K562 (cell line): Measurements from ENCODE around the gene FXYD3. TPM values are rescaled to one million over a fixed set of nuclear protein-coding genes. Genes with fewer than 3 reads are reported as not detected.
A peak's percentile ranks its signal among the peaks of the same experiment; 100 is the strongest.

Source experiments
- BDP1 ChIP-seq: IDR thresholded peaks from 3 replicates; pipeline ENCODE4 v1.6.1; 2011; ENCODE audit not compliant: insufficient read length, insufficient read depth
- CBX8 ChIP-seq: fragments of 200-600 bp; sonication (generic); IDR thresholded peaks from 2 replicates; pipeline ENCODE4 v1.6.1; 2012; ENCODE audit warnings: borderline replicate concordance, mixed run types, low read depth, mild to moderate bottlenecking, moderate library complexity, mixed read lengths, low read length, control low read depth, inconsistent platforms; ENCODE audit not compliant: poor library complexity, severe bottlenecking; ENCODE audit errors: extremely low read depth
- CHAMP1 ChIP-seq: fragments of 450-650 bp; IDR thresholded peaks from 2 replicates; pipeline ENCODE4 v1.6.1; 2016; ENCODE audit warnings: mild to moderate bottlenecking
- CTBP1 ChIP-seq: fragments of 450-650 bp; IDR thresholded peaks from 2 replicates; pipeline ENCODE4 v1.6.1; 2016; ENCODE audit warnings: borderline replicate concordance
- CXXC5 ChIP-seq: fragments of 250-450 bp; sonication (Bioruptor Pico); IDR thresholded peaks from 2 replicates; pipeline ENCODE4 v1.8.0; 2022; ENCODE audit warnings: inconsistent platforms, mild to moderate bottlenecking, moderate library complexity
- E2F6 ChIP-seq, 2 experiments: IDR thresholded peaks; 2 replicates each; pipeline ENCODE4 v1.6.1; 2011; ENCODE audit warnings: borderline replicate concordance in 1 of 2, control low read depth in 1 of 2, low read depth in 1 of 2, low read length in 1 of 2, mild to moderate bottlenecking in 1 of 2, mixed read lengths in 1 of 2, moderate library complexity in 1 of 2; ENCODE audit not compliant: insufficient read depth in 1 of 2, insufficient read length in 1 of 2, poor library complexity in 1 of 2, severe bottlenecking in 1 of 2; ENCODE audit errors: extremely low read depth in 1 of 2
- ELK1 ChIP-seq: sonication (generic); formaldehyde crosslinking; IDR thresholded peaks from 2 replicates; pipeline ENCODE4 v1.8.1; 2022; ENCODE audit warnings: missing genetic modification reagents
- MTA3 ChIP-seq: fragments of 450-650 bp; formaldehyde crosslinking; IDR thresholded peaks from 2 replicates; pipeline ENCODE4 v1.6.1; 2017; ENCODE audit warnings: mild to moderate bottlenecking, borderline replicate concordance
- NKRF ChIP-seq: fragments of 450-650 bp; IDR thresholded peaks from 2 replicates; pipeline ENCODE4 v1.6.1; 2016; ENCODE audit warnings: borderline replicate concordance
- RB1 ChIP-seq: fragments of 450-650 bp; IDR thresholded peaks from 2 replicates; pipeline ENCODE4 v1.6.1; 2017; ENCODE audit warnings: low read depth, mild to moderate bottlenecking
- SMC3 ChIP-seq: conservative IDR thresholded peaks from 2 replicates; pipeline ENCODE4 v1.6.1; 2011; ENCODE audit warnings: low read depth, low read length, improper control_type of control experiment; ENCODE audit not compliant: insufficient read depth
- TARDBP ChIP-seq: fragments of 450-650 bp; IDR thresholded peaks from 2 replicates; pipeline ENCODE4 v1.6.1; 2016
- TEAD4 ChIP-seq, 2 experiments: sonication (generic) in 1 of 2; formaldehyde crosslinking in 1 of 2; IDR thresholded peaks; 2 replicates each; pipeline versions ENCODE4 v1.6.1 to v1.8.0; 2012 to 2022; ENCODE audit warnings: borderline replicate concordance in 1 of 2, inconsistent platforms in 1 of 2, low read length in 1 of 2, mild to moderate bottlenecking in 1 of 2, missing genetic modification reagents in 1 of 2
- ZBTB2 ChIP-seq: fragments of 450-650 bp; IDR thresholded peaks from 2 replicates; pipeline ENCODE4 v1.6.1; 2016; ENCODE audit warnings: antibody characterized with exemption
- ZNF23 ChIP-seq: fragments of 250-450 bp; sonication (Bioruptor Pico); IDR thresholded peaks from 2 replicates; pipeline ENCODE4 v1.4.0; 2020; ENCODE audit warnings: mild to moderate bottlenecking
- ZNF436 ChIP-seq: fragments of 250-450, 450-650 bp; sonication (Bioruptor Pico); formaldehyde crosslinking; IDR thresholded peaks from 2 replicates; pipeline ENCODE4 v1.7.0; 2020; ENCODE audit warnings: mild to moderate bottlenecking
- polyA plus RNA-seq, 8 experiments: library from polyadenylated mRNA; depleted of rRNA in 4 of 8; stranded (reverse) in 5 of 8; unstranded in 3 of 8; fragments of >200 nt; fragmentation: Nextera tagmentation in 2 of 8; fragmentation: Illumina TruSeq in 1 of 8; extraction: Ambion mirVana in 2 of 8; extraction: Trizol in 1 of 8; gene quantifications; 2 replicates each; pipeline versions ENCODE4 v1.2.1 to v1.2.3, GENCODE V29; 2011 to 2014; ENCODE audit warnings: inconsistent platforms in 1 of 8, missing spikeins in 1 of 8
- total RNA-seq, 7 experiments: library from RNA; depleted of rRNA in 6 of 7; stranded (reverse); fragments of >200 nt in 6 of 7; fragmentation: Illumina TruSeq in 2 of 7; extraction: Trizol in 2 of 7; gene quantifications; 2 replicates each; pipeline versions ENCODE4 v1.2.1 to v1.2.3, GENCODE V29; 2011 to 2021; ENCODE audit warnings: low replicate concordance in 1 of 7

The FXYD3 gene
- total and polyA plus RNA-seq, 9 of the 15 experiments (the other 6 are each of a cell fraction or from before 2014, with no cell fraction given) = 0.24 TPM; not detected in 8

- TF ChIP-seq NKRF (no peak), BDP1 (no peak), CBX8 (no peak), ZNF436 (CRISPR knock-in tag) (no peak), TARDBP (no peak), CTBP1 (peak; percentile 37; the same call in 1 of the 2 replicates), ELK1 (CRISPR knock-in tag) (no peak), CXXC5 (CRISPR knock-in tag) (peak; percentile 15), MTA3 (0 out of 2 replicates have a peak, but pooled peaks have one; percentile 22), CHAMP1 (no peak), RB1 (peak; percentile 63; the same call in 1 of the 2 replicates), TEAD4 (IDR thresholded peaks at IDR 0.05; ENCODE audit: low read length) (0 out of 2 replicates have a peak, but pooled peaks have one; percentile 9), TEAD4 (CRISPR knock-in tag; IDR thresholded peaks at IDR 0.05; ENCODE audit: borderline replicate concordance) (0 out of 2 replicates have a peak, but pooled peaks have one; percentile 49), ZNF23 (no peak), E2F6 (IDR thresholded peaks at IDR 0.05; ENCODE audit: borderline replicate concordance in 1 of 2, extremely low read depth in 1 of 2, insufficient read depth in 1 of 2, insufficient read length in 1 of 2, low read depth in 1 of 2, low read length in 1 of 2, poor library complexity in 1 of 2, severe bottlenecking in 1 of 2) (peak in 1 of 2 experiments; percentile 5), ZBTB2 (peak; percentile 33; the same call in 1 of the 2 replicates), SMC3 (peak; percentile 44; the same call in 1 of the 2 replicates)
Observed at GRCh38 chr19:35140962-35141836, 25.6 kb downstream of the FXYD3 start (continued).
